ENCODE measurements around the gene SMYD3. TPM values are rescaled to one million over a fixed set of nuclear protein-coding genes. Genes with fewer than 3 reads are reported as not detected.
"Not testable (repeated sequence)": the region's sequence is repeated elsewhere in the genome, so short reads cannot be mapped to it uniquely, and the experiment has no call there.

SMYD3 gene
- total RNA-seq, 1 donor from 2014 or later: 23.5 TPM

DNA sequence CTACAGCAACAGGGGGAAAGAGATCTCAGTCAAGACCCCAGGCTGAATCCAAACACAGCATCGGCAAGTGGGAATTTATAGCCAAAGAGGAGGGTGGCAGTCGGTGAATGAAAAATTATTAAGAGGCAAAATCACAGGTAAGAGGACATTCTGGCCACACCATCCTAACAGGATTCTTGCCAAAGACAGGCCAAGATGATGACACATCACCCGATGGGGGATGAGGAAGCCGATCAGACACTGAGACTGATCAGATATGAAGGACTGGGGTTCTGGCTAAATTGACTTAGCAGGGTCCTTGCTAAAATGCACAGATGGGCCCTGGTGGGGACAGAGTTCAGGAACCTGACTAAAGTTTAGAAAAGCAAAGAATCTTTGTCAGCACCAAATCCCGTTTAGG lies 402.2 kb downstream of the SMYD3 start:
- DNase-seq: no peak

- DNase-seq: no peak
These were observed 407.5 kb downstream of the SMYD3 start for GRCh38 chr1:246099570-246099969.

DNA sequence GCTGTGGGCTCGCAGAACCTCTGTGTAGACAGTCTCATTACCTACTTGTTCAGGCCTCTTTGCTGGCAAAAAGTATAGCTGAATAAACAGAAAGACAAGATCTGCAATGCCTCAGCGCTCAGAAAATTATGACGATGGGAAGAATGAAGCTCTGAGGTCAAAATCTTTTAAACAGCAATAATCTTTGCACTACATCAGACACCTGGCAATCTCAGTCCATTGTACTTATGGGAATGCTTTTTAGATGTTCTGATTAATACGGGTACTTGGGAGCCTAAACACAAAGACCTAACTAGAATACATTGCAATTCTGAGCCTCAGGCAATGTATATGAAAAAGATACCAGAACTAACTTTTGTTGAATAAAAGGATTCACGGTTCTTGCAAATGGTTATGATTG lies 410.7 kb downstream of the SMYD3 start:
- DNase-seq: no peak

GRCh38 chr1:246095443-246095842 lies 411.6 kb downstream of the SMYD3 start:
- DNase-seq: no peak

DNA sequence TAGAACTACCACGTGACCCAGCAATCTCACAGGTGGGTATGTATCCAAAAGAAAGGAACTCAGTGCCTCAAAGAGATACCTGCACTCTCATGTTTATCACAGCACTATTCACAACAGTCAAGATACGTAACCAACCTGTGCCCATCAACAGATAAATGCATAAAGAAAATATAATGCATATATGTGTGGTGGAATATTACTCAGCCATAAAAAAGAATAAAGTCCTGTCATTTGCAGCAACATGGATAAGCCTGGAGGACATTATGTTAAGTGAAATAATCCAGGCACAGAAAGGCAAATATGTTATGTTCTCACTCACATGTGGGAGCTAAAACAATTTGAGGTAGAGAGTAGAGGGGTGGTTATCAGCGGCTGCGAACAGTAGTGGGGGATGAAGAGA lies 413.8 kb downstream of the SMYD3 start:
- no peak for DNase-seq

DNA sequence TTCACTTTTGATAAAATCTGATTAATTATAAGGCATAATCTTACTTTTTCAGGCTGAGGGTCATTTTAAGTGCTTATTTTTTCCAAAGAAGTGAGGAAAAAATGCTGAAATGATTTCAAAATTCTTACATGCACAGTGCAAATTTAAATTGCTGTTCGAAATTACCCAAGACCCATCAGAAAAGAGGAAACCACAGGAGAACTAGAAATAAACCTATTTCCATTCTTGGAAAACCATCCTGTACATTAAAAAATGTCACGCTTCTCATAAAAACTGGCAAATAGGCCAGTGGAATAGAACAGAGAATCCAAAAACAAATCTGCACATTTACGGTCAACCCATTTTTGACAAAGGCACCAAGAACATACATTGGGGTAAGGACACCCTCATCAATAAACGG lies 414.9 kb downstream of the SMYD3 start:
- no peak for DNase-seq

DNA sequence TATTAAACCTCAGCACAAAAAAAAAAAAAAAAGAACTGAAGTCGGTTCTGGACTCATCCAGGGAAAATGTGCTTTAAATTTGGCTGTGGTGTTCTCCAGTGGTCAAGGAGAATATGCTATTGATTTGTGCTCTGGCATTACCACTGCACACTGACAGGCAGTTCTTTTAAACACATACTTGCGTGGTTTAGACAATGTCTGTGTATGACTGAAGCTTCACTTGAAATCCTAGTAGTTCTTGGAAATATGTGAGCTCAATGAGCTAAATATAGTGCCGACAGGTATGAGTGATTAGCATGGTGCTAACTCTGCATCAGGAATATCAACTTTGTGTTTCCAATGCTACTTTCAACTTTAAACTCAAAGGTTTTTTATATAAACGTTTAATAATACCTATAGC lies 415.6 kb downstream of the SMYD3 start:
- DNase-seq: peak; percentile 56

DNA sequence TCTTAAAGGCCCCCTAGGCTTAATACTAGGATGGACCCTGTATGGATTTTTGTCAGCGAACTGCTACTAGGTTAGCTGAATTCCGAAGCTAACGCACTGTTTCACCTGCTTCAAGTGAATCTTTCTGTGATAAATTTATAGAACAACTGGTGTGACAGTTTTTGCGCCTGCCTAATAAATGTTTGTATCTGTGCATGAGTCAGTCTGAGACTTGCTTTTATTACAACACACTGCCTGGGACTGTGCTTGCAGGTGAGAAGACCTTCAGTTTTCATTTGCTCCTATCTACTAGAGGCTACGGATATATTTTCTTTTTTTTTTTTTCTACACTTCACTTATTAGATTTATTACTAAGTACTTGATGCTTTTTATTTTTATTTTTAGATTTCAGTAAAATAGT lies 420.9 kb downstream of the SMYD3 start:
- no peak for DNase-seq

- no peak for DNase-seq
These were observed 423.7 kb downstream of the SMYD3 start for GRCh38 chr1:246083416-246083815.

GRCh38 chr1:246081856-246082668 lies 425.0 kb downstream of the SMYD3 start:
- DNase-seq: no peak

GRCh38 chr1:246081138-246081702 lies 425.9 kb downstream of the SMYD3 start:
- DNase-seq: no peak

DNA sequence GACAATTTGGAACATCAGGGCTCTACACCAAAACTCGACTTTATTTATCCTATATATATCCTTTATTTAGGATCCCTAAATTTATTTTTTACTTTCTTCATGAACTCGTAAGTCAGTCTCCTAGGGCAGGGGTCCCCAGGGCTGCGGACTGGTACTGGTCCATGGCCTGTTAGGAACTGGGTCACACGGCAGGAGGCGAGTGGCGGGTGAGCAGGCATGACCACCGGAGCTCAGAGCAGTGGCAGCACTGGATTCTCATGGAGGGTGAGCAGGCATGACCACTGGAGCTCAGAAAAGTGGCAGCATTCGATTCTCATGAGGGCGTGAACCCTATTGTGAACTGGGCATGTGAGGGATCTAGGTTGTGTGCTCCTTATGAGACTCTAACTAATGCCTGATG lies 427.0 kb downstream of the SMYD3 start:
- no peak for DNase-seq

GRCh38 chr1:246078888-246079252 lies 428.2 kb downstream of the SMYD3 start:
- DNase-seq: no peak

- DNase-seq: no peak
These were observed 428.8 kb downstream of the SMYD3 start for GRCh38 chr1:246078126-246078887.

DNA sequence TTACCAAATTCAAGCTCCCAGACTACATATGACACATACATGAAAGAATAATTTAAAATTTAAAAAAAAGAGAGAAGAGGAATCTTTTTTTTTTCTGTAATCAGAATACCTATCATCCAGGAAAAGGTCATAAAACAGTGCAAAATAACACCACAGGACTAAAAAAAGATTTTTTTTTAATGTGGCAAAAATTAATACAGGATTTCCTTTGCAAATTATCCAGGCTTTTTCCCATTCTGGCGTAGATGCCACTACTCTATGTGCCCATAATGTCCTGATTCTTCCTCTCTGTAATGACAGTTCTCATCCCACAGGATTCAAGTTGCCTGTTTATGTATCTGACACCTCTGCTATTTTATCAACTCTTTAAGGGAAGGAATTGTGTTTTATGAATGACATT lies 429.6 kb downstream of the SMYD3 start:
- no peak for DNase-seq

DNA sequence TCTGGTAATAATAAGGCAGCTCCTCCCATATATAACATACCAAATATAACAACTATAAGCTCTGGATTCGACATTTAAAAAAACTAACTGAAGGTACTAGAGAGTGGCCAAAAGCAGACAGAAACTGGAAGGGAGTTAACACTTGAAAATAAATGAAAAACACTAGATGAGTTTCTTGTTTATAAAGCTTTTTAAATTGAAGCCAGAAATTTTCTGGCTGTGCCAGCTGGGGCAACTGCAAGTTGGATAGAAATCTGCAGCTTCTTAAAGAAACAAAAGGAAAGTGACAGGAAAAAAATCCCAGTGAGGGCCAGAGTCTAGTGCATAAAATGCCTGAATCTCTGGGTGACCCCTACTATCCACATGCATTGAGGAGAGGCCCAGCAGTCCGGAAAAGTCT lies 432.7 kb downstream of the SMYD3 start:
- DNase-seq: no peak

DNA sequence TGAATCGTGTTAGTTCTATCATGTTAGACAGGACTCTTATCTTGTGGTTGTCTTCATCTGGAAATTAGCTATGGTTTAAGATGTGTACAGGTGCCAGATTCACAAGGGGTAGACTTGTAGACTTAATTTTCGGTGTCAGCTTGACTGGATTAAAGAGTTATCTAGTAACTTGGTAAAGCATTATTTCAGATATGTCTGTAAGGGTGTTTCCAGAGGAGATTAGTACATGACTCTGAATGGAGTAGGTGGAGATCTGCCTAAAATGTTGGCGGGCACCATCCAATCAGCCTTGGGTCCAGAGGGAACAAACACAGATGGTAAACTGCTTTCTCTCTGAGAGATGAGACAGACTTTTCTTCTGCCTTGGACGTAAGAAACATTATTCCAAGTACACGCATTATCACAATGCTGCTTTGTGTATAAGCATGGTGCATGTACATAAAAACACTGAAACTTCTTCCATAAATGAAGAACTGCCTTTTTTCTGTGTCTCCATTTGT lies 434.6 kb downstream of the SMYD3 start:
- DNase-seq: no peak

GRCh38 chr1:246071981-246072380 lies 435.1 kb downstream of the SMYD3 start:
- DNase-seq: not testable (repeated sequence)

DNA sequence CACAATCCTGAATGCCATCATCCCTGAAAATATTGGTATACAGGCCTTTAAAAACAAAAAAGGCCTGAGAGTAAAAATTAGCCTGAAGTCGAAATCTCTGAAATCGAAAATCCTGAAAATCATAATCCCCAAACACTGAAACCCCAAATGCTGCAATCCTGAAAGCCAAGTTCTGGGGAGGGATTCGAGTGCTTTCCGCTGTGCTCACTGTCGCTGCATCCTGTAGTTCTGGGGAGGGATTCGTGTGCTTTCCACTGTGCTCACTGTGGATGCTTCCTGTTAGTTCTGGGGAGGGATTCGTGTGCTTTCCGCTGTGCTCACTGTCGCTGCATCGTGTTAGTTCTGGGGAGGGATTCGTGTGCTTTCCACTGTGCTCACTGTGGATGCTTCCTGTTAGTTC lies 435.5 kb downstream of the SMYD3 start:
- not testable (repeated sequence) for DNase-seq

GRCh38 chr1:246069581-246069980 lies 437.5 kb downstream of the SMYD3 start:
- no peak for DNase-seq

DNA sequence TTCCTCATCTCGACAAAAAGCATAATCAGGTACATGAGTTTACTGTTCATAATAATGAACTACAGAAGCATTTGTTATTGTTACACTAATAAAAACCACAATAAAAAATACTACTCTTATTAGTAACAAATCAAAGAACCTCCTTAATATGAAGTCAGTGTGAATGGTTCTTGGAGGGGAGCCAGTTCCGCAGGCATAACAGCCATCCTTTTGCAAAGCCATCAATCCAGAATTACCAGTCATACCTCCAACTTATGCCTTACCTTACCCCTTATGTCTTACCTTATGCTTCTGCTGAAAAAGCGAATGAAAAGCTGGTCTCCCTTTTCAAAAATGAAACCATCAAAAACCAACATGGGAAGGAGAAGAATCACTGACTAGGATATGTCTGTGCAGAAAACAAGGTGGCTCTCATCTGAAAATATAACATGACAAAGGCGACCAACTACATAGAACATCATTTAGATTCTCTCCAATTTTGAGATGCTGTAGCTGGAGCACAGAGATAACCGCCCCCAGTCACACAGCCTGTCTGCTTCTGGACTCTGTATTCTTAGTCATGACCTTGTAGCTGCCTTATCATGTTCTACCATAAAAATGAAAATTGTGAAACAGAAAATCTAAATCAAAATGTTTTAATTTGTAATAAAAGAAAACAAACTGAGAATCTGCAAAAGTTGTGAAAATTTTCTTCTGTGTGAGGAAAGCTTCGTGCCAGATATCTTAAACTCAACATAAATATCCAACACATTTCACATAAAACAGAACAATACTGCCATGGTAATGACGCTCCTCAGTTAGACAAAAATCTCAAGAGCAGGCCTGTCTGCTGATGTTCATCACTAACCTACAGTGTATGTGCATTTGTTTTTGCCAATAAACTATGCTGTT lies 438.2 kb downstream of the SMYD3 start:
- DNase-seq: no peak

DNA sequence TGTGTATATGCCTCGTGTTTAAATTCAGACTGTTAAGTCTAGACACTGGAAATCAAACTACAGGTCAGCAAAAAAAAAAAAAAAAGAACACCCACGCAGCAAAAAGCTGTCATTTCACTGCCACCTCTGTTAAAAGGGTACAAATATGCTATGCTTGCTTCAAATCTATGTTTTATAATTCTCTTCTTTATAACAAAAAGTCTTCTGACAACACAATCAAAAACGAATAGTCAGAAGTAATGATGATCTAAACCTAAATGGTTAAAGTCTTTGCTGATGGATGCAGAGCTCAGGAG lies 438.9 kb downstream of the SMYD3 start:
- DNase-seq: no peak

Data from tongue (tissue), 2 donors.